ENCODE measurements around the gene SNRNP70.
"Not testable (repeated sequence)": the region's sequence is repeated elsewhere in the genome, so short reads cannot be mapped to it uniquely, and the experiment has no call there.

Gene SNRNP70, protein sequence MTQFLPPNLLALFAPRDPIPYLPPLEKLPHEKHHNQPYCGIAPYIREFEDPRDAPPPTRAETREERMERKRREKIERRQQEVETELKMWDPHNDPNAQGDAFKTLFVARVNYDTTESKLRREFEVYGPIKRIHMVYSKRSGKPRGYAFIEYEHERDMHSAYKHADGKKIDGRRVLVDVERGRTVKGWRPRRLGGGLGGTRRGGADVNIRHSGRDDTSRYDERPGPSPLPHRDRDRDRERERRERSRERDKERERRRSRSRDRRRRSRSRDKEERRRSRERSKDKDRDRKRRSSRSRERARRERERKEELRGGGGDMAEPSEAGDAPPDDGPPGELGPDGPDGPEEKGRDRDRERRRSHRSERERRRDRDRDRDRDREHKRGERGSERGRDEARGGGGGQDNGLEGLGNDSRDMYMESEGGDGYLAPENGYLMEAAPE

DNA sequence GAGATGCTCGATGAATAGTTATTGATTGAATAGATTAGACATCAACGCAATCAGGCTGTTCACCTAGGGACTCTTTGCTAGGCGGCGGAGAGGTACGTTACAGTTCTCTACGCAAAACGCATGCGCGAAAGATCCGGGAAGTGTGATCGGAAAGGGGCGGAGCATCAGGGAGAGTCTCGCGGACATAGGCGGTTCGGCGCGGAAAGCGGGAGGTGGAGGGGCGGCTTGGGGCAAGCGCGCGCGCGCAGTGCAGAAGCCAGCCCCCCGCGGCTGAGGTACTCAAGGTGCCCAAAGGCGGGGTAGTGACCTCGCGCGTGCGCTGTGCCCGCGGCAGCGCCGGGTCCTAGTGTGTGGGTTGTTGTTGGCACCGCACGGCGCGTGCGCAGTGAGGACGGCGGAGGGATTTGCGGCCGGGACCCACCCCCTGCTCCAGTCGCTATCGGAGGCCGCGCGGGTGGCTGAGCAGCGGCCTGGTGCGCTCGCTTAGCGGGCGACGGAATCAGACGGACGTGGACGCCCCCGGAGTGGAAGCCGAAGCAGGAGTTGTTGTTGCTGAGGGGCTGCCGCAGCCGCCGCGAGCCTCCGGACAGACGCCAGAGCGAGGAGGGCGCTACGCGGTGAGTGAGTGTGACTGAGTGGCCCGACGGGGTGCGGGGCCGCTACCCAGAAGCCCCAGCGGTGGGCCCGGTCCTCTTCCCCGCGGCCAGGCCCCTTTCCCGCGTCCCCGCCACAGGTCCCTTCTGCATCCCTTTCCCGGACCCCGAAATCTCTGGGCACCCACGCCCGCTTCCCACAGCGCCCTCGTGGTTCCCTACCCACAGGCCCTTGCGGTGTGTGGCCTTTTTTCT, at the start of gene SNRNP70:
SNRNP70 (plus strand) TSS at position 432 of the 848 bp plus-strand sequence. CDS start 964 bp downstream, outside the sequence.
- peak; percentile 99 for DNase-seq (ENCODE audit: low read depth, low spot score)

DNA sequence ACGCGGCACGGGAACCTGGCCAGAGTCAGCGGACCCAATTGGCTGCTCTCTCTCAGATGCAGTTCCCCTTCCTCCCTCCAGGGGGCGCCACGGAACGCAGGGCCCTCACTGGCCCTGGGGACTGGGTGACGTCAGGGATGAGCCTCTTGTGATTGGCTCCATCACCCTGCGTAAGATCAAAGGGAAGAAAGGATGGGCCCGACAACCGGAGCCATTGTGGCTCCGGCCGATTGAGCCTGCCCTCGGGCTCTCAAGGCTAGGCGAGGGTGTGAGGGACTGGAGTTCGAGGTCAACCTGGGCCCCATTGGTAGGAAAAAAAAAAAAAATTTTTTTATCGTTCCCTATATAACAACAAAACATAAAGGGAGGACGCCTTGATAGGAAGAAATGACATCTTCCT, 48.4 kb upstream of the SNRNP70 start, which contains the start of gene CGB1:
CGB1 (minus strand) TSS at position 81 of the 400 bp plus-strand sequence. CDS start 184 bp downstream, outside the sequence.
- not testable (repeated sequence) for DNase-seq (ENCODE audit: low read depth, low spot score)

DNA sequence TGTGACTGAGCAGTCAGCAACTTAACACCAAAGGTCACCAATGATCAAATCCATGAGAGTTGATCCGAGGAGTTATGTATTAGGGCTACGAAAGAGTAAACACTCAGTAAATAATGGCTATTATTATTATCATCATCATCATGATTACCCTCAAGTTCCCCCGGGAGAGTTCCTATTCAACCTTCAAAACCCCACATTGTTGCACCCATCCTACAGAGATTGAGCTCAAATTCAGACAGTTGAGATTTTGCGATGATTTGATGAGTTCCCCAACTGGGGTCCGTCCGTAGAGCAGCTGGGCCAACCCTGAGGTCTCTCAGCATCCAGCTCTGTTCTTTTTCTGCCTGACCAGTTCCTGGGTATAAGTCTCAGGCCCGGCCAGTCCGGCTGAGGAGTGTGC, 47.1 kb upstream of the SNRNP70 start:
- not testable (repeated sequence) for DNase-seq (ENCODE audit: low read depth, low spot score)

DNA sequence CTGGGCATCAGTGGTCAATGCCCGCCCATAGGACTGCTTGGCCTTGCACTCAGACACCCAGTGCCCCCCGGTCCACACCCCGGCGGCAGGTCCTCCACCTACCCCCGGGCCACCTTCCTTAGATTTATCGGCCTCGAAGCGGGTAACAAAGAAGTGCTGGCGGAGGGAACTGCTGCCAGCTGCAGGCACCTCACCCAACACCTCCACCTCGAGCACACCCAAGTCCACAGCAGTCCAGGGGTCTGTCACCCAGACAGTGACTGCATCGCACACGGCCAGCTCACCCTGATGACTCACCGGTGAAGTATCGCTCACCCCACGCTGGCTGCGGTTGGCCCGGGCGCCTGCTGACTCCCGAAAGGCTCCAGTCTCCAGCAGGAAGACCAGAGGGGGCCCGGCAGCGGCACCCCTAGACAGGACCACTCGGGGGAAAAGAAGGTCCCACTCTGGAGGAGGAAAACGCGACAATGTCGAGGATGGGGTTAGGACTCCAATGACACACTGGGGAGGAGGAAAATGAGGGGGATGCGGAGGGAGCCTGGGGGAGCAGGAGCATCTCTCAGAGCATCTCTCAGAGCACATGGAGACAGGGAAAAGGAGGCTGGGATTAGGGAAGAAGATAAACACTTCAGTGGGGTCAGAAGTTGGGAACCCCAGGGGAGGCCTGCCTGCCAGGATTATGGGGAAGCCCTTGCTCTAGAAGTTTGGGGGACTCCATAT, 46.5 kb upstream of the SNRNP70 start:
- not testable (repeated sequence) for DNase-seq (ENCODE audit: low read depth, low spot score)

DNA sequence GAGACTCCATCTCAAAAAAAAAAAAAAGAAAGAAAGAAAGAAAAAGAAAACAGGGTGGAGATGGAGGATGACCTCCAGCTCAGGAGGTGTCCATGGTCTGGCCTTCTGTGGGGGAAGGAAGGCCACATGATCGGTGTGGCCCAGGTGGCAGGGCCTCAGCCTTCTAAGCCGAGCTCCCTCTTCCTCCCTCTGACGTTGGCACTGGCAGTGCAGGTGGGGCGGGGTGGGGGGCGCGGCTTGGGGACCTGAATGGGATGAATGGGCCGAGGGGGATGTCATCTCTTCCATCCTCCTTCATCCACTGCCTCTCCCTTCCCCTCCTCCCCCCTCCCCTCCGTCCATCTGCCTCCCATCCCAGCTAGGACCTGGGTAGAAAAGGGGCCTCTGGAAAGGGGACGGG, 45.5 kb upstream of the SNRNP70 start:
- not testable (repeated sequence) for DNase-seq (ENCODE audit: low read depth, low spot score)

DNA sequence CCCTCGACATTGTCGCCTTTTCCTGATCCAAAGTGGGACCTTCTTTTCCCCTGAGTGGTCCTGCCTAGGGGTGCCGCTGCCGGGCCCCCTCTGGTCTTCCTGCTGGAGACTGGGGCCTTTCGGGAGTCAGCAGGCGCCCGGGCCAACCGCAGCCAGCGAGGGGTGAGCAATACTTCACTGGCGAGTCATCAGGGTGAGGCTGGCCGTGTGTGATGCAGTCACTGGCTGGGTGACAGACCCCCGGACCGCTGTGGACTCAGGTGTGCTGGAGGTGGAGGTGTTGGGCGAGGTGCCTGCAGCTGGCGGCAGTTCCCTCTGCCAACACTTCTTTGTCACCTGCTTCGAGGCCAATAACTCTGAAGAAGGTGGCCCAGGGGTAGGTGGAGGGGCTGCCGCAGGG, 43.1 kb upstream of the SNRNP70 start:
- DNase-seq (ENCODE audit: low read depth, low spot score): no peak

DNA sequence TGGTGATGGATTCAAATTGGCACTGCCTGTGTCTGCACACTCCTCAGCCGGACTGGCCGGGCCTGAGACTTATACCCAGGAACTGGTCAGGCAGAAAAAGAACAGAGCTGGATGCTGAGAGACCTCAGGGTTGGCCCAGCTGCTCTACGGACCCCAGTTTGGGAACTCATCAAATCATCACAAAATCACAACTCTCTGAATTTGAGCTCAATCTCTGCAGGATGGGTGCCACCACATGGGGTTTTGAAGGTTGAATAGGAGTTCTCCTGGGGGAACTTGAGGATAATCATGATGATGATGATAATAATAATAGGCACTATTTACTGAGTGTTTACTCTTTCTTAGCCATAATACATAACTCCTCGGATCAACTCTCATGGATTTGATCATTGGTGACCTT, 42.6 kb upstream of the SNRNP70 start:
- DNase-seq (ENCODE audit: low read depth, low spot score): not testable (repeated sequence)

DNA sequence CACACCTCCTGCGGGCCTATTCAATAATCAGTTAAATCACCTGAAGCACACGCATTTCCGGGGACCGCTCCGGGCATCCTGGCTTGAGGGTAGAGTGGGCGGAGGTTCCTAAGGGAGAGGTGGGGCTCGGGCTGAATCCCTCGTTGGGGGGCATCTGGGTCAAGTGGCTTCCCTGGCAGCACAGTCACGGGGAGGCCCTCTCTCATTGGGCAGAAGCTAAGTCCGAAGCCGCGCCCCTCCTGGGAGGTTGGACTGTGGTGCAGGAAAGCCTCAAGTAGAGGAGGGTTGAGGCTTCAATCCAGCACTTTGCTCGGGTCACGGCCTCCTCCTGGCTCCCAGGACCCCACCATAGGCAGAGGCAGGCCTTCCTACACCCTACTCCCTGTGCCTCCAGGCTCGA, 41.7 kb upstream of the SNRNP70 start, which contains the start of gene CGB5:
CGB5 (plus strand) TSS at position 301 of the 400 bp plus-strand sequence. CDS start 362 bp downstream, outside the sequence.
- not testable (repeated sequence) for DNase-seq (ENCODE audit: low read depth, low spot score)

DNA sequence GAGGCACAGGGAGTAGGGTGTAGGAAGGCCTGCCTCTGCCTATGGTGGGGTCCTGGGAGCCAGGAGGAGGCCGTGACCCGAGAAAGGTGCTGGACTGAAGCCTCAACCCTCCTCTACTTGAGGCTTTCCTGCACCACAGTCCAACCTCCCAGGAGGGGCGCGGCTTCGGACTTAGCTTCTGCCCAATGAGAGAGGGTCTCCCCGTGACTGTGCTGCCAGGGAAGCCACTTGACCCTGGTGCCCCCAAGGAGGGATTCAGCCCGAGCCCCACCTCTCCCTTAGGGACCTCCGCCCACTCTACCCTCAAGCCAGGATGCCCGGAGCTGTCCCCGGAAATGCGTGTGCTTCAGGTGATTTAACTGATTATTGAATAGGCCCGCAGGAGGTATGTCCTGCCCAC, 36.2 kb upstream of the SNRNP70 start, which contains the start of gene CGB8:
CGB8 (minus strand) TSS at position 101 of the 400 bp plus-strand sequence. CDS start 372 bp downstream, outside the sequence.
- DNase-seq (ENCODE audit: low read depth, low spot score): not testable (repeated sequence)

DNA sequence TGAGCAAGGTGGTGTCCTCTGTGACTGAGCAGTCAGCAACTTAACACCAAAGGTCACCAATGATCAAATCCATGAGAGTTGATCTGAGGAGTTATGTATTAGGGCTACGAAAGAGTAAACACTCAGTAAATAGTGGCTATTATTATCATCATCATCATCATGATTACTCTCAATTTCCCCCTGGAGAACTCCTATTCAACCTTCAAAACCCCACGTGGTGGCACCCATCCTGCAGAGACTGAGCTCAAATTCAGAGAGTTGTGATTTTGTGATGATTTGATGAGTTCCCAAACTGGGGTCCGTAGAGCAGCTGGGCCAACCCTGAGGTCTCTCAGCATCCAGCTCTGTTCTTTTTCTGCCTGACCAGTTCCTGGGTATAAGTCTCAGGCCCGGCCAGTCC, 35.4 kb upstream of the SNRNP70 start:
- DNase-seq (ENCODE audit: low read depth, low spot score): not testable (repeated sequence)

DNA sequence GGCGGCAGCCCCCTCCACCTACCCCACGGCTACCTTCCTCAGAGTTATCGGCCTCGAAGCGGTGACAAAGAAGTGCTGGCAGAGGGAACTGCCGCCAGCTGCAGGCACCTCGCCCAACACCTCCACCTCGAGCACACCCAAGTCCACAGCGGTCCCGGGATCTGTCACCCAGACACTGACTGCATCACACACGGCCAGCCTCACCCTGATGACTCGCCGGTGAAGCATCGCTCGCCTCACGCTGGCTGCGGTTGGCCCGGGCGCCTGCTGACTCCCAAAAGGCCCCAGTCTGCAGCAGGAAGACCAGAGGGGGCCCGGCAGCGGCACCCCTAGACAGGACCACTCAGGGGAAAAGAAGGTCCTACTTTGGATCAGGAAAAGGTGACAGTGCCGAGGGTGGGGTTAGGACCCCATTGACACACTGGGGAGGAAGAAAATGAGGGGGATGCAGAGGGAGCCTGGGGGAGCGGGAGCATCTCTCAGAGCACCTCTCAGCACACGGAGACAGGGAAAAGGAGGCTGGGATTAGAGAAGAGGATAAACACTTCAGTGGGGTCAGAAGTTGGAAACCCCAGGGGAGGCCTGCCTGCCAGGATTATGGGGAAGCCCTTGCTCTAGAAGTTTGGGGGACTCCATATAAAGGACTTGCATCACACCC, 34.7 kb upstream of the SNRNP70 start:
- DNase-seq (ENCODE audit: low read depth, low spot score): not testable (repeated sequence)

DNA sequence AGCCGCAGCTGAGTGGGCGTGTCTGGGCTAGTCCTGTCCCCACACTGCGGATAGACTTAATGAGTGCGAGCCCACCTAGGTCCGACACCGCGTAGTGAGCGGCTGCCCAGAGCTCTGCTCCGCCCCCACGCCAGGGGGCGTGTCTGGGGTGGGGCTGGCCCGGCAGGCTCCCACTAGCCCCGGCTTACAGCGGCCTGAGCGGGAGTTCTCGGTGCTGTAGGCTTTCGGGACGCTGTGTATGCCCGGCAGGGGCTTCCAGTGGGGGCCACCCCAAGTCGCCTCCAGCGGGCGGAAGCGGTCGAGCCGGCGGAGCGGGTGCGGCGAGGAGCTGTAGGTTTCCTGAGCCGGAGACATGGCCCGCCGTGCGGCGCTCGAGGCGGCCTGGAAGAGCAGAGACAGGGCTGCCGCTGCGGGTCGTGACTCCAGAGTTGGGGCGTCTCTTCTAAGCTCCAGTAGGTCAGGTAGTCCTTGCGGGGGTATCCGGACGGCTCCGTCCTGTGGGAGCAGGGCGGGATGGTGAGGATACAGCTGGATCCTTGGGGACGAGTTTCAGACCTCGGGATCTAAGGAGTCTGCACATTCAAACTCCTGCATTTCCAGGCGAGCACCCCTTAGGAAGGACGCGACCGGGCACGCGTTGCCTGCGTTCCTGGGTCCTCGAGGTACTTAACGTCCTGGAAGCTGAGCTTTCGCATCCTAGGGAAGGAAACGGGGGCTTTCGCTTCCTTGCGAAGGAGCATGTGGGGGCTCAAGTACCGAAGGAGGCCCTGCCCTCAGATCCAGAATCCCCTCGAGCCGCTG, 28.9 kb upstream of the SNRNP70 start:
- no peak for DNase-seq (ENCODE audit: low read depth, low spot score)

DNA sequence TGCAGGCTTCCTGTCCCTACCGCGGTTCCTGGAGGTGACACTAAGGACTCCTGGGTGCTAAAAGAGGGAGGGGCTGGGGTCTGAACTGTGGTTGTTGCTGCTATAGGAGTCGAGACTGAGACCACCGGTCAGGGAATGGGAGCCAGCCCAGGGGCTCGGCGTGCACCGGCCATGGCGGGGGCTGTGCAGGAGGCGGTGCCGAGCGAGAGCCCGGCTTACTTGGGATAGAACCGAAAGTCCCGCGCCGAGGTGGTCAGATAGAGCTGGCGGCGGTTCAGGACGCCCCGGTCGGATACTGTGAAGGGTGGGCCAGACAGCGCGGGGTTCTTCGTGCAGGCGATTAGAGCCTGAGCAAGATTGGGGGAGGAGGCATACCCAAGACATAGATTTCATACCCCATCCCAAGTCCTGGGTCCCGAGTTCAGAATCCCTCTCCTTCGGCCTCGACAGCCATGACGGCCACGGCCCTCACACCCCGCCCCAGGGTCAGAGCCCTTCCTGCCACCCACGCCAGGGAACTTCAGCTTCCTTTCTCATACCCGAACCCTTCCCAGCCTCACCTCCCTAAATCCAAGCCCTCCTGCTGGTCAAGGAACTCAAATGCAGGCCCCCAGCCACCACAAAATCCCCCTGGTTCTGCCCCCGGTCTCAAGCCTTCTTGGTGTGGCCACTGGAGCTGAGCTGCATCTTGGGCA, 28.2 kb upstream of the SNRNP70 start:
- DNase-seq (ENCODE audit: low read depth, low spot score): not testable (repeated sequence)

DNA sequence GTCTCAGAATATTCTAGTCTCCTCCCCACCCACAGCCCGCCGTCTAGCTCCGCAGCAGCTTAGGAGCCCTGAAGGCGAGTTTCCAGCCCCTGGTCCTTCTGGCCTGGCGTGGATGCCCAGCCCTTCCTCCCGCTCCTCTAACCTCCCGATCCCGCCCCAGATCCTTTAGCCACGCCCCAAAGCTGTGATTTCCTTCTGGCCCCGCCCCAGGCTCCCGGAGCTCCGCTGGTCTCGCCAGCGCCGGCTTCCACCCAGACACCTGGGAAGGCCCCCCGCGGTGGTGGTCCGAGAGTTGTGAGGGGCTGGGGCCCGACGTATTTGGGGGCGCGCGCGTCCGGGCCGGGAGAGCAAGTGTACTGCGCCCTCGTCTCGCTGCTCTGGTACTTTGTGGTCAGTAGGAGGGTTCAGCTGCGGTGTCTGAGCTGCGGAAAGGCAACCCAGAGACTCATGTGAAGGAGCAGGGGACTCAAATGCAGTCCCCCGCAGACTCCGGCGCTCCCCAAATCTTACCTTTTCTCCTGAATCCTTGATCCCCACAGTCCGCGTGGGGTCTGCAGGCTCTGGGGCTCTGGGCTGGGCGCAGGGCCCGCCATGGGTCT, 27.5 kb upstream of the SNRNP70 start, which contains the start of gene CGB7:
CGB7 (minus strand) TSS at position 114 of the 599 bp plus-strand sequence. CDS start 2,374 bp downstream, outside the sequence.
- no peak for DNase-seq (ENCODE audit: low read depth, low spot score)

DNA sequence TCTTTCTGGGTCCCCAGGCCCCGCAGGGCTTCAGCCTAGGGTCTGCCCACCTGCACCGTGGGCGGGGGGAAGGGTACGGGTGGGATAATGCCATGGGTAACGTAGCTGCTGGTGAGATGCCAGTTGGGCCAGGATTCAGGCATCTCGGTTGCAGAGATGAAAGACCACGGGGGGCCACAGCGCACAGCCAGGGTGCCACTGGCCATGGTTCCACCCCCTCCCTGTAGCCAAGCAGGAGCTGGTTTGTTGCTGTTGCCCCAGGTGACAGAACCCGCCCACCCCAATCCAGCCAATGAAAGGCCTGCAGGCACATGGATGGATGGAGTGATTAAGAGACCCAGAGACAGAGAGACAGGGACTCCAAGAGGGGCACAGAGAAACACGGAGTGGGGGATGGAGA, 26.7 kb upstream of the SNRNP70 start:
- no peak for DNase-seq (ENCODE audit: low read depth, low spot score)

DNA sequence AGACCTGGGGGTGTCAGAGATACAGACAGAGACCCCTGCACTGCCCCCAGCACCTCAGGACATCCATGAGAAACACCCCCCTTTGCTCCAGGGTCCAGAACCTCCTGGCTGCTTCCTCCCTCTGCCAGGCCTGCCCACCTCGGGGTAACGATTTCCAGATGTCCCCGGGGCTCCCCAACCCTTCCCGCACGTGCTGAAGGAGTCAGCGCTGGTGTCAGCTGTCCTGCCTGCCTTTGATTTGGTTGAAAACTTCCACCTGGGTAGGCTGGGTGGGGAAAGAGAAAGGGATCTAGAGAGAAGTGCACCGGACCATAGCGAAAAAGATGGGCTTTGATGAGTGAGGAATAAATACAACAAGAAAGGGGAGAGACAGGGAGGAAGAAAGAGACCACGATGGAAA, 26.2 kb upstream of the SNRNP70 start:
- no peak for DNase-seq (ENCODE audit: low read depth, low spot score)

DNA sequence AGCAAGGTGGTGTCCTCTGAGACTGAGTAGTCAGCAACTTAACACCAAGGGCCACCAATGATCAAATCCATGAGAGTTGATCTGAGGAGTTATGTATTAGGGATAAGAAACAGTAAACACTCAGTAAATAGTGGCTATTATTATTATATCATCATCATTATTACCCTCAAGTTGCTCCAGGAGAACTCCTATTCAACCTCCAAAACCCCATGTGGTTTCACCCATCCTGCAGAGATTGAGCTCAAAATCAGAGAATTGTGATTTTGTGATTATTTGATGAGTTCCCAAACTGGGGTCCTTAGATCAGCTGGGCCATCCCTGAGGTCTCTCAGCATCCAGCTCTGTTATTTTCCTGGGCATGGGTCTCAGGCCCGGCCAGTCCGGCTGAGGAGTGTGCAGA, 24.3 kb upstream of the SNRNP70 start:
- DNase-seq (ENCODE audit: low read depth, low spot score): no peak

DNA sequence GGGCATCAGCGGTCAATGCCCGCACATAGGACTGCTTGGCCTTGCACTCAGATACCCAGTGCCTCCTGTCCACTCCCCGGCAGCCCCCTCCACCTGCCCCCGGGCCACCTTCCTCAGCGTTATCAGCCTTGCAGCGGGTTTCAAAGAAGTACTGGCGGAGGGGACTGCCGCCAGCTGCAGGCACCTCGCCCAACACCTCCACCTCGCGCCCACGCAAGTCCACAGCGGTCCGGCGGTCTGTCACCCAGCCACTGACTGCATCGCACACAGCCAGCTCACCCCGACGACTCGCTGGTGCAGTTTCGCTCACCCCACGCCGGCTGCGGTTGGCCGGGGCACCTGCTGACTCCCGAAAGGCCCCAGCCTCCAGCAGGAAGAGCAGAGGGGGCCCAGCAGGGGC, 23.8 kb upstream of the SNRNP70 start:
- DNase-seq (ENCODE audit: low read depth, low spot score): no peak

All from brain pericyte (primary cell).